Testis (tissue), 2 donors: ENCODE data around the gene CCDC9B.

ENCODE experiments used
- POLR2A ChIP-seq: fragments of 450-650 bp; IDR thresholded peaks from one replicate; pipeline ENCODE4 v1.6.1; 2017; ENCODE audit warnings: antibody characterized with exemption, mild to moderate bottlenecking, moderate library complexity
- TF ChIP-seq, protein P1 (sequence below), 3 experiments: fragments of 450-650 bp in 2 of 3; fragments of 200-600 bp in 1 of 3; sonication (generic) in 1 of 3; IDR thresholded peaks; one replicate each; pipeline ENCODE4 v1.5.1; 2016 to 2019; ENCODE audit warnings: antibody characterized with exemption in 3 of 3, mild to moderate bottlenecking in 2 of 3, moderate library complexity in 1 of 3

DNA sequence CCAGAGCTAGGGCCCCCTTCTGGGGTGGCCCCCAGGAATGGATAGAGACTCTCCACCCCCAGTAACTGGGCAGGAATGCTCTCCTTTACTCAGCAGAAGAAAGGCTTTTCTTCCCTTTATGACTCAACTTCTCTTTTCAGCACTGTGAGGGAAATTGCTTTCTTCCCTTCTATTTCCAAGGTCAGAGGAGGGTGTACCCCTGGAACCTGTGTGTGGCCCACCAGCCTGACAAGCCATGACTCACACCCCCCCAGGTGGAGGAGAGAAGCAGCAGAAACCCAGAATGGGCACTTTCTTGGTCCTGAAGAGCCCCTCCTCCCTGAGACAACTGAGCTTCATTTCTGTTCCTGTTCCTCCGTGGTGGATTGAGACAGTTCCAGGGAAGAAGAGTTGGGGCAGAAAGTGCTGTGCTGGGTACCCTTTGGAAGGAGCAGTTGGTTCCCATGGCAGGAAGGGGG, 55.2 kb downstream of the CCDC9B start:
- TF ChIP-seq, protein P1, sequence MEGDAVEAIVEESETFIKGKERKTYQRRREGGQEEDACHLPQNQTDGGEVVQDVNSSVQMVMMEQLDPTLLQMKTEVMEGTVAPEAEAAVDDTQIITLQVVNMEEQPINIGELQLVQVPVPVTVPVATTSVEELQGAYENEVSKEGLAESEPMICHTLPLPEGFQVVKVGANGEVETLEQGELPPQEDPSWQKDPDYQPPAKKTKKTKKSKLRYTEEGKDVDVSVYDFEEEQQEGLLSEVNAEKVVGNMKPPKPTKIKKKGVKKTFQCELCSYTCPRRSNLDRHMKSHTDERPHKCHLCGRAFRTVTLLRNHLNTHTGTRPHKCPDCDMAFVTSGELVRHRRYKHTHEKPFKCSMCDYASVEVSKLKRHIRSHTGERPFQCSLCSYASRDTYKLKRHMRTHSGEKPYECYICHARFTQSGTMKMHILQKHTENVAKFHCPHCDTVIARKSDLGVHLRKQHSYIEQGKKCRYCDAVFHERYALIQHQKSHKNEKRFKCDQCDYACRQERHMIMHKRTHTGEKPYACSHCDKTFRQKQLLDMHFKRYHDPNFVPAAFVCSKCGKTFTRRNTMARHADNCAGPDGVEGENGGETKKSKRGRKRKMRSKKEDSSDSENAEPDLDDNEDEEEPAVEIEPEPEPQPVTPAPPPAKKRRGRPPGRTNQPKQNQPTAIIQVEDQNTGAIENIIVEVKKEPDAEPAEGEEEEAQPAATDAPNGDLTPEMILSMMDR (IDR thresholded peaks at IDR 0.05) = no peak
- no peak for TF ChIP-seq POLR2A
